Astrocyte (in vitro differentiated cells and primary cell): ENCODE measurements around the gene TMEM63B.

Experiments
- CTCF ChIP-seq: IDR thresholded peaks from 2 replicates; pipeline ENCODE4 v1.5.1; 2011; ENCODE audit warnings: low read depth, mild to moderate bottlenecking, inconsistent platforms, low read length, moderate library complexity; ENCODE audit not compliant: insufficient read depth
- EZH2 ChIP-seq: IDR thresholded peaks from 2 replicates; pipeline ENCODE4 v1.6.1; 2012; ENCODE audit warnings: mild to moderate bottlenecking, low read length, inconsistent platforms; ENCODE audit not compliant: insufficient read depth

- TF ChIP-seq CTCF (no peak), EZH2 (no peak)
Measured at GRCh38 chr6:44105993-44106740, 21.2 kb upstream of the TMEM63B start.
